Right atrium auricular region (tissue), 2 donors: ENCODE measurements around the gene PLA2G4B. TPM values are rescaled to one million over a fixed set of nuclear protein-coding genes. Genes with fewer than 3 reads are reported as not detected.

Source experiments
- DNase-seq: peaks from one replicate; pipeline ENCODE4 v3.0.0-alpha.2; 2019; ENCODE audit warnings: low spot score
- H3K27ac ChIP-seq, 2 donors: fragments of 200-600 bp; sonication (generic); 1 replicate in 1 of 2; 2 replicates in 1 of 2; pipeline ENCODE4 v1.5.1; 2016 to 2019
- H3K27me3 ChIP-seq, 2 donors: fragments of 200-600 bp; sonication (generic); one replicate each; pipeline versions ENCODE4 v1.5.1 to v1.6.0; 2017 to 2019
- H3K36me3 ChIP-seq: fragments of 200-600 bp; sonication (generic); one replicate; pipeline ENCODE4 v1.5.1; 2016
- H3K4me1 ChIP-seq, 2 donors: fragments of 200-600 bp; sonication (generic); one replicate each; pipeline versions ENCODE4 v1.5.1 to v1.6.0; 2017 to 2019
- H3K4me3 ChIP-seq, 2 donors: fragments of 200-600 bp; sonication (generic); 1 replicate in 1 of 2; 2 replicates in 1 of 2; pipeline ENCODE4 v1.5.1; 2017 to 2019; ENCODE audit warnings: mild to moderate bottlenecking in 1 of 2, moderate library complexity in 1 of 2
- H3K9me3 ChIP-seq, 2 donors: fragments of 200-600 bp; sonication (generic); one replicate each; pipeline ENCODE4 v1.5.1; 2019
- total RNA-seq, 2 donors: library from RNA; depleted of rRNA; stranded (reverse); fragments of >200 nt; gene quantifications; one replicate each; pipeline ENCODE4 v1.1.0, GENCODE V29; 2016
- TF ChIP-seq, protein P1 (sequence below), 2 donors: fragments of 200-600 bp; sonication (generic); IDR thresholded peaks; one replicate each; pipeline ENCODE4 v1.5.1; 2019; ENCODE audit warnings: antibody characterized with exemption in 2 of 2

Gene PLA2G4B
- total RNA-seq, 2 donors from 2014 or later = 1.3 to 1.4 TPM

- no peak for DNase-seq
- TF ChIP-seq, protein P1, sequence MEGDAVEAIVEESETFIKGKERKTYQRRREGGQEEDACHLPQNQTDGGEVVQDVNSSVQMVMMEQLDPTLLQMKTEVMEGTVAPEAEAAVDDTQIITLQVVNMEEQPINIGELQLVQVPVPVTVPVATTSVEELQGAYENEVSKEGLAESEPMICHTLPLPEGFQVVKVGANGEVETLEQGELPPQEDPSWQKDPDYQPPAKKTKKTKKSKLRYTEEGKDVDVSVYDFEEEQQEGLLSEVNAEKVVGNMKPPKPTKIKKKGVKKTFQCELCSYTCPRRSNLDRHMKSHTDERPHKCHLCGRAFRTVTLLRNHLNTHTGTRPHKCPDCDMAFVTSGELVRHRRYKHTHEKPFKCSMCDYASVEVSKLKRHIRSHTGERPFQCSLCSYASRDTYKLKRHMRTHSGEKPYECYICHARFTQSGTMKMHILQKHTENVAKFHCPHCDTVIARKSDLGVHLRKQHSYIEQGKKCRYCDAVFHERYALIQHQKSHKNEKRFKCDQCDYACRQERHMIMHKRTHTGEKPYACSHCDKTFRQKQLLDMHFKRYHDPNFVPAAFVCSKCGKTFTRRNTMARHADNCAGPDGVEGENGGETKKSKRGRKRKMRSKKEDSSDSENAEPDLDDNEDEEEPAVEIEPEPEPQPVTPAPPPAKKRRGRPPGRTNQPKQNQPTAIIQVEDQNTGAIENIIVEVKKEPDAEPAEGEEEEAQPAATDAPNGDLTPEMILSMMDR (IDR thresholded peaks at IDR 0.05) = no peak
Observed at GRCh38 chr15:41890050-41890690, 51.5 kb downstream of the PLA2G4B start.

DNA sequence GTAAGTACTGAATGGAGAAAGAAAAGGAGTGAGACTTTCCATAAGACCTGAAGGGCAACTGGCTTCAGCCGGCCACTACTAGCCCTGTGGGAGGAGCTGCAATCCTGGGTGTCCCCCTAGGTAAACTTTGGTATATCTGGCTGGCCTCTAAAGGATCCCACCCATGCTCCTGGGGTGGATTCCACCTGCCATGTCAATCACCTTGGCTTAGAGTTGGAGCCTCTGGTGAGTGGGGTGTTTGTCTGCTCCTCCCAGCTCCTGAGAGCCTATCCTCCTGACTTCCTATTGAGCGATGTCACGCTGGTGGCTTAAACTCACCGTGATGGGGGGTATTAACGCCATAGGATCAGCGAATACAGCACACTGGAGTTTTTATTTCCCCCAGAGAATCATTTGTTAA, 52.6 kb downstream of the PLA2G4B start:
- H3K36me3 ChIP-seq = no peaks in the 10 kb centered on the region
- no peak for DNase-seq
- H3K4me3 ChIP-seq = no peak overlapping the region
- peak overlapping the region in 1 of 2 donors; percentile 87 for H3K27ac ChIP-seq
- TF ChIP-seq, protein P1 (IDR thresholded peaks at IDR 0.05) = no peak
- no peaks in the 10 kb centered on the region for H3K9me3 ChIP-seq
- no peaks in the 10 kb centered on the region for H3K27me3 ChIP-seq
- peaks cover 0 to 36% of the 10 kb centered on the region in 2 donors for H3K4me1 ChIP-seq

More at GRCh38 chr15:41890050-41890690, 51.5 kb downstream of the PLA2G4B start:
- Histone ChIP-seq H3K36me3 (no peaks in the 10 kb centered on the region), H3K9me3 (no peaks in the 10 kb centered on the region), H3K27ac (no peak overlapping the region), H3K27me3 (no peaks in the 10 kb centered on the region), H3K4me3 (no peak overlapping the region), H3K4me1 (peaks cover 0 to 31% of the 10 kb centered on the region in 2 donors)

- no peaks in the 10 kb centered on the region for H3K9me3 ChIP-seq
- H3K4me3 ChIP-seq = peak overlapping the region in 1 of 2 donors; percentile 46
- no peak for DNase-seq
- H3K27ac ChIP-seq = peak overlapping the region; percentile 82 to 87
- TF ChIP-seq, protein P1 (IDR thresholded peaks at IDR 0.05) = no peak
- peaks cover 0 to 36% of the 10 kb centered on the region in 2 donors for H3K4me1 ChIP-seq
- no peaks in the 10 kb centered on the region for H3K36me3 ChIP-seq
- no peaks in the 10 kb centered on the region for H3K27me3 ChIP-seq
Observed at GRCh38 chr15:41891946-41892345, 53.3 kb downstream of the PLA2G4B start.

GRCh38 chr15:41892621-41893421, 54.2 kb downstream of the PLA2G4B start:
- Histone ChIP-seq H3K9me3 (no peaks in the 10 kb centered on the region), H3K27ac (peak overlapping the region; percentile 82 to 87), H3K4me1 (peaks cover 0 to 36% of the 10 kb centered on the region in 2 donors), H3K36me3 (no peaks in the 10 kb centered on the region), H3K4me3 (peak overlapping the region; percentile 35 to 46), H3K27me3 (no peaks in the 10 kb centered on the region)
- TF ChIP-seq, protein P1 (IDR thresholded peaks at IDR 0.05) = no peak
- DNase-seq = no peak

GRCh38 chr15:41893422-41894250, 55.0 kb downstream of the PLA2G4B start, which contains the start of gene SPTBN5:
Gene SPTBN5, minus strand, starts transcription at chr15:41894053. Its CDS starts 556 bp downstream, at chr15:41893497.
- H3K9me3 ChIP-seq = no peaks in the 10 kb centered on the region
- peaks cover 0 to 36% of the 10 kb centered on the region in 2 donors for H3K4me1 ChIP-seq
- H3K27me3 ChIP-seq = no peaks in the 10 kb centered on the region
- peak within 1 kb of the TSS; percentile 35 to 46 for H3K4me3 ChIP-seq
- DNase-seq = no peak
- H3K27ac ChIP-seq = peak within 1 kb of the TSS; percentile 82 to 87
- TF ChIP-seq, protein P1 (IDR thresholded peaks at IDR 0.05) = no peak
- H3K36me3 ChIP-seq = no peaks in the 10 kb centered on the region
